Stimulated activated CD8-positive, alpha-beta memory T cell treated with anti-CD3 and anti-CD28 coated beads, Interleukin-15, amount 100 ng/mL, for 1 hour (primary cell): ENCODE results near the gene FSD1.

Experiments
- DNase-seq: peaks from one replicate; pipeline ENCODE4 v3.0.0-alpha.2; 2020; ENCODE audit warnings: low read depth

Gene FSD1

DNA sequence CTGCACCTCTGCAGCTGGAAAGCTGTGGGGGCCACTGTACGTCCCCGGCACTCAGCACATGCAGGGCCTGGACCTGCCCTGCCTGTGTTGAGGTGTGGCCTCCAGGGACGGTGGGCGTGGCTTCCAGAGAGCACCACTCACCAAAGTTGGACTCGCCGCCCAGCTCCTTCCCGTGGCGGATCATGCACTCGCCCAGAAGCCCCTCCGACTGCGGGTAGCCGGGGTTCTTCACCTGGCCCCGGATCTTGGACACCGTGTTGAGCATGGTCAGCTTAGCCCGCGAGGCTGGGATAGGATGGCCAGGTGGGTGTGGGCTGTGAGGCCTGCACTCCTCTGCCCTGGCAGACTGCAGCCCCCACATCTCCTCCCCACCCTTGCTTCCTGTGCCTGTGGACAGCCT, 60.9 kb downstream of the FSD1 start:
- DNase-seq, result no peak

DNA sequence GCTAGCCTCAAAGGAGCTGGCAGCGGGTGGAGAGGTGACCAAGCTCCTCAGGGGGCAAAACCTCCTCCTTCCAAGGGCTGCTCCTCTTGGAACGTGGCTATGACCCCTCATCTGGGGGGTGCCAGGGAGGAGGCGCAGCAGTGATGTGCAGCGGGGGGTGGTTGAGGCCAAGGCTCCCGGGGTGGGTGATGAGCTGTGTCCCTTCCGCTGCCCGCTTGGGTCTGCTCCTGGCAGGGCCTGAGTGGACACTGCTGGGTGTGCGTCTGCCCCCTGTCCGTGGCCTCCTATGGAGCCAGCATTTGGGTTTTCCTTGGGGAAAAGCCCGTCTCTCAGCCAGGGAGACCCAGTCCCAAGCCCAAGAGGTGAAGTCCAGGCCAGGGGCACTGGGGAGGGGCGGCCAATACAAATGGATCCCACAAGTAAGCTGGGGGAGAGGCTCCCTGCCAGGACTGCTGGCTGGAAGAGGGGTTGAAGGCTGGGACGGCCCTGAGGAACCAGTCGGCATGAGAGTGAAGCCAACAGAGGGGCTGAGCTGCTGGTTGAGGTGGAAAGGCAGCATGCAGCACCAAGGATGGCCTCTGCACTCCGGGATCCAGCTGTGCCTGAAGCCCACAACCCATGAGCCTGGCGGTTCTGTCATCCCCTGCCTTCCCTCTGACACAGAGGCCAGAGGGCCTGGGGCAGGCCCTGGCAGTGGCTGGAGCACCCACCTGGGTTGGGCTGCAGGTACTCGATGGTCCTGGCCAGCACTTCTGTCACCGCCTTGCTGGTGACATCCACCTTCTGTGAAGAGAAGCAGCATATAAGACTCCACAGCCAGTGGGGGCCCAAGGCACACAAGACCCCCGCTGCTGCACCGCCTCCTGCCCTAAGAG, 61.6 kb downstream of the FSD1 start:
- DNase-seq, result no peak

DNA sequence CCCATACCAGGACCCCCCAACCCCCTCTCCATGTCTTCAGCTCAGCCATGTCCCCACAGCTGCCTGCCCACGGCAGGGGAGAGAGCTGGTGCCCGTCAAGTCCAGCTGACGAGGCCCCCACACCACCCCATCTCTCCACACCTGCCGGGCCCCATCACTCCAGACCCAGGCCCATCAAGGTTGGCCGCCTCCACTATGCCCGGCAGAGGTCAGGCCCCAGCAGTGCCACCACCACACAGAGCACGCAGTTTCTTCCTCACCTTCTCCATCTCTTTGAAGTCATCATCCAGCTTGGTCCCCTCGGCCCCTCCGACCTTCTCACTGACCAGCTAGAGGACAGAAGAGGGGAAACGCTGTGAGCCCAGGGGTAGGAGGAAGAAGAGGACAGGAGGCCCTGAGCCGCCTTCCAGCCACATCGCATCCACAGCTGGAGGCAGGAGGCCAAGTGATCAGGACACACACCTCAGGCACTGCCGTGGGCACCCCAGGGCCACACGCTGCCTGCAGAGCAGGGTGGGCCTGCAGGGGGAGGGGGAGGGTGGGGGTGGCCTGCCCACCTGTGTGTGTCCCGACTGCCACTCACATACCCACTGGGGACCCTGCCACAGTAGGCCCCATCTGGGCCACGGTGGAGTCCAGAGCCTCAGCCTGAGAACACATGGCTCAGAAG, 62.4 kb downstream of the FSD1 start:
- DNase-seq, result no peak

DNA sequence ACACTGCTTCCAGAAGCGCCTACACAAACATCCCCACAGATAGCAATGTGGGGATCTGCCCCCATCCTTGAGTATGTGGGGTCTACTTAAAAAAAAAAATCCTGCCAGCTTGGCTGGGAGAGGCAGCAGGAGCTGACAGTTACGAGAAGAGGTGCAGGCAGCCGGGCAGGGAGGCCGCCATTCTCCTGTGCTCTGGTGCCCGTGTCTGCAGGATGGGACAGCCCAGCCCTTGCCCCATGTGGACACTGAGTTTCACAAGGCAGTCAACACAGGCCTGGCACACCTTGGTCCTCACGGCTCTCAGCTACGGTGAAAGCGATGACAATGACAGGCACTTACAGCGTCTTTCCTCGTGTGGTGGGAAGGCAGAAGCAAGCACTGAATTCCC, 62.9 kb downstream of the FSD1 start:
- DNase-seq, result no peak

DNA sequence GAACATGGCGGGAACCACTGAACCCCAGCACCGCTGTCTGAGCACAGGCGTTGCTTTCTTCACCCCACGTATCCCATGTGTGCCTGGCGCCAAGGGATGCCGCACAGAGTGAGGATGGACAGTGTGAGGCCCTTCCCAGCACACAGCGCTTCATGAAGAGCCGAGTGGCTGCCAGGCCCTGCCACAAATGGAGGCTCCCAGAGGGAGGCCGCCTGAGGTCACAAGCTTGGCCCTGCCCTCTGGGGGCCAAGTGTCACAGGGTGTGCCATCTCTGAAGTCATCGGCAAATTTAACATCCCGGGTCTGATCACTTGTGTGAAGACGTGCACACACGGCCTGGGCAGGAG, 63.4 kb downstream of the FSD1 start:
- no peak for DNase-seq

DNA sequence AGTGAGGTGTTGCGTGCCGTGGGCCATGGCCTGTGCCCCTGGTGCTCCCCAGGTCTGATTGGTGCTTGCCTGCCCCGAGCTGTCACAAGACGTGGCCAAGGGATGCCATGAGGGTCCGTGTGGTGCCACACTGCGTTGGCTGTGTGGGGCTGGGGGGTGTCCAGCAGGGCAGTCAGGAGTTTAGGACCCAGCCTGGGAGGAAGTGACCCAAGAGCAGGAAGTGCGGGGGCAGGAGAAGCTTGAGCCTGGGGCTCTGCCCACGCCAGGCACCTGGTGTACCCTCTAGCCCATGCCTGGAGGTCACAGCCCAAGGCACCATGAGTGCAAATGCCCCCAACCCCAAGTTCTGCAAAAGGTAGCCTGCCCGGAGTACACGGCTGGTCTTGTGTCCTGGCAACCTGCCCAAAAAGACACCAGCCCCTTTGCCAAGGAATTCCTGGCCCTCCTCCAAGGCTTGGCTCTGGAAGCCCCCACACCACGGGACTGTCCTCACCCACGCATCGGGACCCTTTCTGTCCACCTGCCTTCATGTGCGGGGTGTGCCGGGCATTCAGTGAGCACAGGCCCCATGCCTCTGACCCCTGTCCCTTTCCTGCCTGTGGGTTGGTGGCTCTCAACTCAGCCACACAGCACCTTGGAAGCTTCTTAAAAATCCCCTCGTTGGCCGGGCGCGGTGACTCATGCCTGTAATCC, 63.9 kb downstream of the FSD1 start:
- no peak for DNase-seq

DNA sequence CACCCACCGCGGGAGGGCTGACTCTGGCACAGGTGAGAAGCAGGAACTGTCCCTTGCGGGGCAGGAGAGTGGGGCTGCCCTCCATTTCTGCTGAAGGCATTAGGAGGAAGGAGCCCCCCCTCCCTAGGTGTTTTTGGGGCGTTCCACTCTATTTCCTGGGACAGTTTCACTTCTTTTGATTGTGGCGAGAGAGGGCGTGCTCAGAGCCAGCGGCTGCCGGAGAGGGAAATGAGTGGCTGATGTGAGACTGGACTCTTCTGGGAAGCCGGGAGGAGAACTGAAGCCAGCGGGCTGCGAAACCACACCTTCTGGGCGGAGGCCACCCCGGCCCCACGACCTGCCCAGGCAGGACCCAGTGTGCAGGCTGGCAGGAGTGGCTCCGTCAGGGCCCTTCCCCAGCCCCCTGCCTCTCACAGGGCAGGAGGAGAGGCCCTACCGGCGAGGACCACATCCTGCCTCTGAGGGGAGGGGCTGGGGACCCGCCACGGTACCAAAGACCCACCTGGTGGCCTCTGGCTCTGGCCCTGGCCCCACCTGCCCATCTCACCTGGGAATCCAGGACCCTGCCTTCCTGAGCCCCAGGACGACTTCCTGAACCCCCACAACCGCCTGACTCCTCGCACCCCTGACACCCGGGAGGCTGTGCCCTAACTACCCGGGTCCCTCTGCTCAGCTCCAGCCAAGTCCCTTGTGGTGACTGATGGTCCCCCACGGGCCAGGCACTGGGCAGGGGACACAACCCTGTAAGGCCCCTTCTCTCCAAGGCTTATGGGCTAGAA, 64.9 kb downstream of the FSD1 start:
- peak; percentile 41 for DNase-seq

DNA sequence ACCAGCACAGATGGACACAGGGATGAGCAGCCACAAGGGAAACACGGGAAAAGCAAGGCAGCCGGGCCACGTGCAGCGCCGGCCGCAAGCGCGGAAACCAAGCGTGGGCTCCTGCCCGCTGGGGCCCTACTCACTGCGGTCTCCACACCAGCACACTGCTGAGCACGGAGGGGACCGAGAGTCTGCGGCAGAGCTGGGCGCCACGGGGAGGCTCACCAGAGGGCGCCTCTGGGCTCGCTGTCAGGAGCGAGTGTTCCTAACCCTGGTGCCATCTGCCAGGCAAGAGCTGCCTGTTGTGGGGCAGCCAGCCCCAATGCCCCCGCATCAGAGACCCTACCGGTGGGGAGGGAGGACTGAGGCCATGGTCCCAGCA, 65.5 kb downstream of the FSD1 start:
- peak; percentile 47 for DNase-seq

DNA sequence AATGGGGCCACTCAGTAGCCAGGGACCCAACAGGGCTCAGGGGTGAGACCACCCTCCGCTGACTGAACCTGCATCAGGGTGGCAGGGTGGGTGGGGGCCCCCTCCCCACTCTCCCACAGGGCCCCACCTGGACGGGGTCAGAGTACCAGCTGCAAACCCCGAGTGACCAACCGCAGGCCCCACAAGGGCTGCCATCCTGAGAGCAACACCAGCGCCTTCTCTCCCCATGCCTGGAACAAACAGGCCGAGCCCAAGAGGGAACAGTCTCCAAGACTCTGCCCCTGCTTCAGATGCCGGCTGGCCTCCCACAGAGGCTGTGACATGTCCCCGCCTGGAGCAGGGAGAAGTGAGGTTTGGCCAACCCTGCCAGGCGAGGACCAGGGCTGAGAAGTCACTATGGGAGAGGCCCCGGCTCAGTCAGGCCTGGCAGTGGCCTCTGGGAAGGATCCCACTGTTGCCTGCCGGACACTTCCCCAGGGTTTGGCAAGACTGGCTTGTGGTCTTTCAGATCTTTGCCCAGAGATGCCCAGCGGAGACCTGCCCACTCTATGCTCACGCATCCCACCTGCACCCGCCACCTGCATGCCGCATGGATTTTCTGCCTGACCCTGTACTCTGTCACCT, 66.1 kb downstream of the FSD1 start:
- no peak for DNase-seq

DNA sequence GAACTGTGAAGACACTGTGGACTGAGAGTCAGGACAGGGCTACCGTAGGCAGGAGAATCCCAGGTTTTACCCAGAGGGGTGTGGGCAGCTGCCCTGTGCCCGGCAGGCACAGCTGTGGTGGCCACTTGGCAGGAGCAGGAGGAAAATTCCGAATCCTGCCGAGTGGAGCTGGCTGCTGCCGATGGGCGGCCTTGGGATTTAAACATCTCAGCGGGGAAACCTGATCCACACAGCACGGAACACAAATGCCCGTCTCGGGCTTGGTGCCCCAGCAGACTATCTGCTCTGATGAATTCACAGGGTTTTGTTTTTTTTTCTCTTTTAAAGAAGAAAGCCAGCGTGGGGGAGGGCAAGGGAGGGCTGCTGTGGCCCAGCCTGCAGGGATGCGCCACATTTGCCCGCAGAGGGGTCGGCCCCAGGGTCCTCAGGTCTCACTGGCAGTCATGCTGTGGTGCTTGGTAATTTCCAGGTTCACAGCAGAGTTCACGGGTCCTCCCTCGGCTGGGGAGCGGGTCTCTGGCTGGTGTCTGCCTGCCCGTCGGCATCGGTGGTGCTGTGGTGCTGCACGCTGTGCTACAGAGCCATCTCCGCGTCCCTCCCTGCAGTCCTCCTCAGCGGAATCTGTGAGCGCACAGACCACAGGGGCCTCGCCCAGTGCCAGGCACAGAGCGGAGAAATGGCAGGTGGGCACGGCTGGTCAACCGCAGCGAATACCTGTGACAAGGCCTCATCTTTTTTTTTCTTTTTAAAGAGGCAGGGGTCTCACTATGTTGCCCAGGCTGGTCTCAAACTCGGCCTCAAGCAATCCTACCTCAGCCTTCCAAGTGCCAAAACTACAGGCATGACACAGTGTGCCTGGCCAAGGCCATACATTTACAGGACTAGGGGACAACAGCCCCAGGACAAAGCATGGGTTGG, 67.1 kb downstream of the FSD1 start:
- DNase-seq, result no peak

DNA sequence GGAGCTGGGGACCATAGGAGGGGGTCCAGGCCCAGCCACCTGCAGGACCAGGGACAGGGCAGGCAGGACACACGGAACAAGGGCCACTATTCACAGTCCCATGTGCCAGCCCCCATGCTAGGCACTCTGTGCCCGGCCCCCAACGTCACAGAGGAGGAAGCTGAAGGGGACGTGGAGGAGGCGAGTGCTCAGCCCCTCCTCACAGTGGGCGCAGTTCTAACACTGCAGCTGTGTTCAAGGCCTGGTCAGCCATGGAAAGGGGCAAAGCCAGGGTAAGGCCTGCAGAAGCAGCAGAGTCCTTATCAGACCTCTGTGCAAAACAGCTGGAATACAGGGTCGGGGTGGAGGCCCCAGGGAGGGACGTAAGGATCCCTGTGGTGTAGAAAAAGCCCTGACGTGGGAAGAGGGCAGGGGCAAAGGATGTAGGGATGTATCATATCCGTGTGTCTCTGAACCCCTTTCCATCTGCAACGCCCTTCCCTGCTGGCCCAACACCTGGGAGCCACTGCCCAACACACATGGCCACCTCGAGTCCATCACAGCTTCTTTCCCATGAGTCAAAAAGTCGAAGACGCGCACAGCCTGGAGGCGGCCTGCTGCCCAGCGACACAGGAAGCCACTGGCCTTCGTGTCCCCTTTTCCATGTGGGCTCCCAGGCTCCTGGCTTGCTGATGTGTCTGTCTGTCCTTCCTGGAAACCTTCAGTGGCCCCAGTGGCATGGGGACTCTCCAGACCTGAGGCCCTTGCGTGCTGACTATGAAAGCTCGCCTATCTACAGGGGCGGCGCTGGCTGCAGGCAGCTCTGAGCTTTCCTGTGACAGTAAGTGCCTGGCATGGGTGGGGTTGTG, 68.0 kb downstream of the FSD1 start:
- no peak for DNase-seq

DNA sequence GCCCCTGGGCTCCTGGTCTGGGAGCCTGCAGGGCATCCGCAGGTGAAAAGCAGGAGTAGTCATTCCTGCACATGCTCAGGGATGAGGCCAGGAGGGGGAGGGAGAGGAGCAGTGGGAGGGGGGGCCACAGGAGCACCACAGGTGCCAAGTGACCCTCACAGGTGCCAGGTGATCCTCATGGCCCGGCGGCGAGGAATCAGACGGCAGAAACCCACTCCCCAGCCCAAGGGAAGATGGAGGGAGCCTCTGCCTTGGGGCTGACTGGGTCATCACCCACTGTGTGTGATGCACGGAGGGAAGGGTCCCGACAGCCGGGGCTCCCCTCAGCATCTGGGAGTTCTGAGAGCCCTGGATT, 68.6 kb downstream of the FSD1 start:
- no peak for DNase-seq
